Uterus (tissue), 4 donors: Measurements from ENCODE around the gene SPON1. TPM values are rescaled to one million over a fixed set of nuclear protein-coding genes. Genes with fewer than 3 reads are reported as not detected.

ENCODE experiments used
- DNase-seq, 2 donors: peaks; one replicate each; pipeline ENCODE4 v3.0.0-alpha.2; 2019 to 2020
- H3K27ac ChIP-seq, 2 donors: fragments of 200-600 bp; sonication (generic); 1 replicate in 1 of 2; 2 replicates in 1 of 2; pipeline ENCODE4 v1.5.1; 2016 to 2018
- H3K27me3 ChIP-seq, 2 donors: fragments of 200-600 bp; sonication (generic); one replicate each; pipeline ENCODE4 v1.5.1; 2018 to 2019; ENCODE audit warnings: control low read depth in 1 of 2
- H3K36me3 ChIP-seq, 2 donors: fragments of 200-600 bp; sonication (generic); one replicate each; pipeline ENCODE4 v1.5.1; 2019; ENCODE audit warnings: control low read depth in 1 of 2
- H3K4me1 ChIP-seq, 2 donors: fragments of 200-600 bp; sonication (generic); one replicate each; pipeline ENCODE4 v1.5.1; 2018 to 2019; ENCODE audit warnings: control low read depth in 1 of 2
- H3K4me3 ChIP-seq, 2 donors: fragments of 200-600 bp; sonication (generic); 1 replicate in 1 of 2; 2 replicates in 1 of 2; pipeline ENCODE4 v1.5.1; 2018 to 2019; ENCODE audit warnings: mild to moderate bottlenecking in 1 of 2
- H3K9me3 ChIP-seq, 2 donors: fragments of 200-600 bp; sonication (generic); one replicate each; pipeline ENCODE4 v1.5.1; 2019; ENCODE audit warnings: control low read depth in 1 of 2
- CTCF ChIP-seq, 4 experiments: fragments of 200-600 bp in 2 of 4; fragments of 450-650 bp in 2 of 4; sonication (generic) in 2 of 4; IDR thresholded peaks; one replicate each; pipeline ENCODE4 v1.5.1; 2016 to 2019; ENCODE audit warnings: antibody characterized with exemption in 4 of 4, mild to moderate bottlenecking in 2 of 4, moderate library complexity in 1 of 4
- POLR2A ChIP-seq, 2 donors: fragments of 450-650 bp; IDR thresholded peaks; one replicate each; pipeline ENCODE4 v1.6.1; 2016; ENCODE audit warnings: antibody characterized with exemption in 2 of 2, mild to moderate bottlenecking in 1 of 2, moderate library complexity in 1 of 2
- intact Hi-C: fragments of 100-400 bp; cut with DNase I; formaldehyde crosslinking; loops from one replicate; pipeline ENCODE4 v1.15.1; 2023; ENCODE audit warnings: low total_unique reads
- total RNA-seq, 4 donors: library from RNA; depleted of rRNA in 3 of 4; stranded (reverse); fragments of >200 nt in 3 of 4; gene quantifications; one replicate each; pipeline versions ENCODE4 v1.1.0 to v1.2.4, GENCODE V29; 2014 to 2023
- donor health status: DM: yes; HTN: yes; CAD: no.

SPON1 gene
- total RNA-seq, 4 donors from 2014 or later: 18.8 to 139 (median 28.8) TPM

DNA sequence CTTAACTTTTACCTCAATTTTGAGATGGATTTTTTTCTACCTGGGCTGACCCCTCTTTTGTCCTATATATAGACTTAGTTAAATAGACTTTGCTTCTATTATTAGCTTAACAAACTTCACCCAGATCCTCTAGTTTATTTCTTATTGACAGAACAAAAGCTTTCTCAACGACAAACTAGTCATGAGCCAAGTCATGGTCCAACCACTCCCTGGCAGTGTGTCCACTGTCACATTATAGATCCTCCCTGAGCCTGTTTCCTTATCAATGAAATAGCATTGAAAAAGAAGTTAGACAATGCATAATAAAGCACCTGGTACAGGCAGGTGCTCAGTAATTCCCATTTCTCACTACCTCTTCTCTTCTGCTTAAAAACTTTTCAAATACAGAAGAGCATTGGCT, 155.1 kb downstream of the SPON1 start:
- no peak overlapping the region for H3K27ac ChIP-seq
- H3K4me1 ChIP-seq: no peaks in the 10 kb centered on the region
- no peak for DNase-seq
- intact Hi-C loops: no loop called here
- TF ChIP-seq CTCF (IDR thresholded peaks at IDR 0.05) (no peak), POLR2A (IDR thresholded peaks at IDR 0.05) (no peak)
- H3K4me3 ChIP-seq: no peak overlapping the region
- no peaks in the 10 kb centered on the region for H3K9me3 ChIP-seq
- no peaks in the 10 kb centered on the region for H3K27me3 ChIP-seq
- no peaks in the 10 kb centered on the region for H3K36me3 ChIP-seq

DNA sequence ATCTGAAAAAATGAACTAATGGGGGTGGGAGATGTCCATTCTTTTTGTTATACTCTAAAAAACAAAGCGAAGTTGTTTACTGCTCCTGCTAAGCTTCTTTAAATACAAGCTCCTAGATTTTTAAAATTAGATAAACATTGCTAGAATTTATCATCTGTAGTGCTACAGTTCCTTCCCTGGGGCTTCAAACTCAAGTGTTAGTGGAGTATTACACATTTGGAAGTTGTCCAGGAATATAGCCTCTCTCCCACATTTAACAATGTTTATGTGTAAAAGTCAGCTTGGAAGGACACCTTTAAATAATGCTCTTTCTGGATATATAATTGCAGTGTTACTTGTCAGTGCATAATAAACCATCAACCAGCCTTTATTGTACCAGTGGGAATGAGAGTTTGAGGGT, 155.5 kb downstream of the SPON1 start:
- no peak for DNase-seq
- intact Hi-C loops: no loop called here
- Histone ChIP-seq H3K4me3 (no peak overlapping the region), H3K27me3 (no peaks in the 10 kb centered on the region), H3K9me3 (no peaks in the 10 kb centered on the region), H3K27ac (no peak overlapping the region), H3K4me1 (no peaks in the 10 kb centered on the region), H3K36me3 (no peaks in the 10 kb centered on the region)
- TF ChIP-seq CTCF (IDR thresholded peaks at IDR 0.05) (no peak), POLR2A (IDR thresholded peaks at IDR 0.05) (no peak)

- no peaks in the 10 kb centered on the region for H3K27me3 ChIP-seq
- H3K27ac ChIP-seq: no peak overlapping the region
- TF ChIP-seq POLR2A (IDR thresholded peaks at IDR 0.05) (no peak), CTCF (IDR thresholded peaks at IDR 0.05) (no peak)
- H3K9me3 ChIP-seq: no peaks in the 10 kb centered on the region
- DNase-seq: no peak
- H3K4me3 ChIP-seq: no peak overlapping the region
- intact Hi-C loops: no loop called here
- H3K36me3 ChIP-seq: no peaks in the 10 kb centered on the region
- H3K4me1 ChIP-seq: no peaks in the 10 kb centered on the region
These were observed 156.8 kb downstream of the SPON1 start for GRCh38 chr11:14119357-14119756.

DNA sequence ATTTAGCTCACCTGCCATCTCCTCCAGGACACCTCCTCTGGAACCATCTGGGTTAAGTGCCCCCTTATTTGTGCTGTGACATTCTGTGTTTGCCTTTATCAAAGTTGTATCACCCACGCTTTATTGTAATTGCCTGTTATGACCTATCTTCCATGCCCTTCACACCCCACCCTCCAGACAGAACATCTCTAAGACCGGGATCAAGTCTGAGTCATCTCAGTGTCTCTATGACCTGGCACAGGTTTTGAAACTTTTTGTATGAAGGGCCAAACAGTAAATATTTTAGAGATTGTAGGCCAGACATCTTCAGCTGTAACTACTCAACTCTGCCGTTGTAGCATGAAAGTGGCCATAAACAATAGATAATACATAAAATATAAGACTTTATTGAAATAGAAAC, 161.8 kb downstream of the SPON1 start:
- Histone ChIP-seq H3K4me3 (no peak overlapping the region), H3K27ac (no peak overlapping the region), H3K36me3 (no peaks in the 10 kb centered on the region), H3K27me3 (no peaks in the 10 kb centered on the region), H3K4me1 (no peaks in the 10 kb centered on the region), H3K9me3 (no peaks in the 10 kb centered on the region)
- intact Hi-C loops: no loop called here
- no peak for TF ChIP-seq CTCF (IDR thresholded peaks at IDR 0.05)
- no peak for TF ChIP-seq POLR2A (IDR thresholded peaks at IDR 0.05)
- DNase-seq: no peak

DNA sequence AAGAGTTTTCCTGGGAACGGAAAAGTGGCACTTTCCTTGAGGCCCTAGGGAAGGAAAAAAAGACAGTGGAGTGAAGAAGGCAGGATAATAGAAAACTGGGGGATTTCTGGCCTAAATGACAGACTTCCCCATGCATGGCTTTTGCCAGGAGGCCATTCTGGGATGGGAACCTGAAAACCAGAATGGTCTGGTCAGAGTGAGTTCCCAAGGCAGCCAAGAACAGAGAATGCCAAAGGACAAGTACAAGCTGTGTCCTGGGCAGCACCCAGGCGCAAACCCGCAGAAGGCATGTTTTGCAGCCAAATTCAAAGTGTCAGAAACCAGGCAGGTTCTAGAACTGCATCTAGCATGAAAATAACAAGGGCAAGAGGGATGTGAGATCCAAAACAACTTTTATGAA, 162.4 kb downstream of the SPON1 start:
- Histone ChIP-seq H3K36me3 (no peaks in the 10 kb centered on the region), H3K27ac (no peak overlapping the region), H3K4me1 (no peaks in the 10 kb centered on the region), H3K4me3 (no peak overlapping the region), H3K27me3 (no peaks in the 10 kb centered on the region), H3K9me3 (no peaks in the 10 kb centered on the region)
- DNase-seq: no peak
- intact Hi-C loops: no loop called here
- no peak for TF ChIP-seq CTCF (IDR thresholded peaks at IDR 0.05)
- TF ChIP-seq POLR2A (IDR thresholded peaks at IDR 0.05): no peak
